Mucosa of stomach (tissue), 1 donor: ENCODE results near the gene SAMD14.

ENCODE experiments used
- H3K27me3 ChIP-seq: one replicate; pipeline ENCODE4 v1.7.0; 2013; ENCODE audit warnings: mild to moderate bottlenecking, low read length; ENCODE audit not compliant: control insufficient read depth, insufficient read depth
- H3K36me3 ChIP-seq: one replicate; pipeline ENCODE4 v1.7.0; 2013; ENCODE audit warnings: low read length; ENCODE audit not compliant: control insufficient read depth, insufficient read depth
- H3K4me1 ChIP-seq: one replicate; pipeline ENCODE4 v1.7.0; 2013; ENCODE audit warnings: mild to moderate bottlenecking, low read length; ENCODE audit not compliant: control insufficient read depth, insufficient read depth
- H3K4me3 ChIP-seq: one replicate; pipeline ENCODE4 v1.7.0; 2013; ENCODE audit warnings: low read length
- H3K9ac ChIP-seq: one replicate; pipeline ENCODE4 v1.7.0; 2013; ENCODE audit warnings: mild to moderate bottlenecking, low read length, moderate library complexity
- H3K9me3 ChIP-seq: one replicate; pipeline ENCODE4 v1.7.0; 2013; ENCODE audit warnings: mild to moderate bottlenecking, low read length, moderate library complexity; ENCODE audit not compliant: control insufficient read depth
- donor health status: Pancreatic carcinoma.

SAMD14 gene

GRCh38 chr17:50162466-50163254 is 32.7 kb upstream of the SAMD14 start:
- H3K4me3 ChIP-seq = no peak overlapping the region
- no peak overlapping the region for H3K9ac ChIP-seq
- H3K9me3 ChIP-seq = no peaks in the 10 kb centered on the region
- no peaks in the 10 kb centered on the region for H3K36me3 ChIP-seq
- peaks cover 5% of the 10 kb centered on the region for H3K27me3 ChIP-seq
- peaks cover 15% of the 10 kb centered on the region for H3K4me1 ChIP-seq

GRCh38 chr17:50161911-50162288 is 31.9 kb upstream of the SAMD14 start:
- peaks cover 5% of the 10 kb centered on the region for H3K27me3 ChIP-seq
- H3K4me3 ChIP-seq = peak overlapping the region; percentile 84
- no peaks in the 10 kb centered on the region for H3K9me3 ChIP-seq
- H3K9ac ChIP-seq = peak overlapping the region; percentile 39
- peaks cover 15% of the 10 kb centered on the region for H3K4me1 ChIP-seq
- H3K36me3 ChIP-seq = no peaks in the 10 kb centered on the region

- Histone ChIP-seq H3K9ac (peak overlapping the region; percentile 72), H3K36me3 (no peaks in the 10 kb centered on the region), H3K4me1 (peaks cover 15% of the 10 kb centered on the region), H3K9me3 (no peaks in the 10 kb centered on the region), H3K4me3 (peak overlapping the region; percentile 84), H3K27me3 (peaks cover 5% of the 10 kb centered on the region)
These were observed 31.3 kb upstream of the SAMD14 start for GRCh38 chr17:50161023-50161910.

GRCh38 chr17:50157891-50158290 is 27.9 kb upstream of the SAMD14 start:
- Histone ChIP-seq H3K36me3 (no peaks in the 10 kb centered on the region), H3K9ac (no peak overlapping the region), H3K4me3 (no peak overlapping the region), H3K9me3 (no peaks in the 10 kb centered on the region), H3K4me1 (peaks cover 23% of the 10 kb centered on the region), H3K27me3 (no peaks in the 10 kb centered on the region)

- Histone ChIP-seq H3K9ac (no peak overlapping the region), H3K4me3 (no peak overlapping the region), H3K36me3 (no peaks in the 10 kb centered on the region), H3K4me1 (peaks cover 25% of the 10 kb centered on the region), H3K27me3 (no peaks in the 10 kb centered on the region), H3K9me3 (no peaks in the 10 kb centered on the region)
These were observed 25.3 kb upstream of the SAMD14 start for GRCh38 chr17:50155115-50155819.

- H3K36me3 ChIP-seq = no peaks in the 10 kb centered on the region
- H3K9me3 ChIP-seq = no peaks in the 10 kb centered on the region
- no peak overlapping the region for H3K4me3 ChIP-seq
- H3K27me3 ChIP-seq = no peaks in the 10 kb centered on the region
- H3K4me1 ChIP-seq = peaks cover 25% of the 10 kb centered on the region
- no peak overlapping the region for H3K9ac ChIP-seq
These were observed 24.6 kb upstream of the SAMD14 start for GRCh38 chr17:50154604-50155003.

GRCh38 chr17:50153650-50154575 is 24.0 kb upstream of the SAMD14 start:
- Histone ChIP-seq H3K4me1 (peaks cover 25% of the 10 kb centered on the region), H3K4me3 (no peak overlapping the region), H3K27me3 (no peaks in the 10 kb centered on the region), H3K36me3 (no peaks in the 10 kb centered on the region), H3K9me3 (no peaks in the 10 kb centered on the region), H3K9ac (no peak overlapping the region)

- Histone ChIP-seq H3K36me3 (no peaks in the 10 kb centered on the region), H3K9me3 (no peaks in the 10 kb centered on the region), H3K27me3 (no peaks in the 10 kb centered on the region), H3K4me1 (peaks cover 33% of the 10 kb centered on the region), H3K9ac (peak overlapping the region; percentile 71), H3K4me3 (no peak overlapping the region)
These were observed 22.8 kb upstream of the SAMD14 start for GRCh38 chr17:50152736-50153135.

GRCh38 chr17:50151937-50152547 is 22.1 kb upstream of the SAMD14 start:
- Histone ChIP-seq H3K9me3 (no peaks in the 10 kb centered on the region), H3K4me1 (peaks cover 40% of the 10 kb centered on the region), H3K27me3 (no peaks in the 10 kb centered on the region), H3K36me3 (no peaks in the 10 kb centered on the region), H3K4me3 (peak overlapping the region; percentile 62), H3K9ac (peak overlapping the region; percentile 71)

- H3K9ac ChIP-seq = peak overlapping the region; percentile 77
- H3K36me3 ChIP-seq = no peaks in the 10 kb centered on the region
- H3K9me3 ChIP-seq = no peaks in the 10 kb centered on the region
These were observed 21.3 kb upstream of the SAMD14 start for GRCh38 chr17:50151041-50151936.

More at GRCh38 chr17:50151041-50151936, 21.3 kb upstream of the SAMD14 start:
- H3K4me3 ChIP-seq = peak overlapping the region; percentile 83
- no peaks in the 10 kb centered on the region for H3K27me3 ChIP-seq
- H3K4me1 ChIP-seq = peaks cover 48% of the 10 kb centered on the region
